RWPE1 (cell line): ENCODE results near the gene NACC2.

Source experiments
- CTCF ChIA-PET: fragments of 350-600 bp; sonication (Branson Sonifier 250); formaldehyde crosslinking; extraction: SDS; loops from one replicate; lab custom pipeline; 2021; lab: Yijun Ruan, JAX
- POLR2A ChIA-PET: fragments of 400-600 bp; formaldehyde crosslinking; extraction: SDS; loops from one replicate; lab custom pipeline; 2020; ENCODE audit warnings: antibody characterized with exemption; ENCODE audit not compliant: low non-redundant PET; lab: Yijun Ruan, JAX
- DNase-seq: peaks from one replicate; pipeline ENCODE4 v3.0.0; 2012; ENCODE audit warnings: low spot score
- H3K27ac ChIP-seq: fragments of 450-650 bp; 2 replicates; pipeline ENCODE4 v1.5.1; 2017
- CTCF ChIP-seq: fragments of 450-650 bp; conservative IDR thresholded peaks from 2 replicates; pipeline ENCODE4 v1.5.1; 2017; ENCODE audit warnings: low read depth, mild to moderate bottlenecking

Gene NACC2

GRCh38 chr9:136050701-136051452, 44.2 kb downstream of the NACC2 start:
- H3K27ac ChIP-seq = peak overlapping the region; percentile 99
- TF ChIP-seq CTCF = no peak
- DNase-seq = peak; percentile 67
- CTCF ChIA-PET = interaction anchor here (0.6 to 1.0 kb wide), 5 partner anchors 72 to 91 kb away, joined by 3 to 5 read pairs (median 4); no protein-coding TSS in a partner anchor
- POLR2A ChIA-PET = no interaction called here

GRCh38 chr9:136050266-136050700, 44.8 kb downstream of the NACC2 start:
- no peak for DNase-seq
- CTCF ChIA-PET = interaction anchor here (0.6 kb wide), 1 partner anchor 91 kb away, joined by 3 read pairs; no protein-coding TSS in a partner anchor
- no peak for TF ChIP-seq CTCF
- peak overlapping the region; percentile 99 for H3K27ac ChIP-seq
- POLR2A ChIA-PET = no interaction called here

GRCh38 chr9:136049491-136050265, 45.4 kb downstream of the NACC2 start:
- H3K27ac ChIP-seq = peak overlapping the region; percentile 99
- CTCF ChIA-PET = interaction anchor here (0.6 kb wide), 2 partner anchors 233 to 263 kb away, joined by 3 to 5 read pairs; no protein-coding TSS in a partner anchor
- POLR2A ChIA-PET = no interaction called here
- no peak for TF ChIP-seq CTCF
- DNase-seq = no peak

- ChIA-PET CTCF (interaction anchor here (0.7 to 1.0 kb wide), 2 partner anchors 53 to 81 kb away, joined by 3 read pairs; no protein-coding TSS in a partner anchor), POLR2A (no interaction called here)
- no peak for DNase-seq
- TF ChIP-seq CTCF = no peak
- H3K27ac ChIP-seq = peak overlapping the region; percentile 99
Observed at GRCh38 chr9:136048560-136049411, 46.3 kb downstream of the NACC2 start.

GRCh38 chr9:136047775-136048559, 47.1 kb downstream of the NACC2 start:
- peak overlapping the region; percentile 99 for H3K27ac ChIP-seq
- CTCF ChIA-PET = interaction anchor here (0.5 to 1.0 kb wide), 4 partner anchors 53 to 212 kb away, joined by 3 to 4 read pairs (median 3); no protein-coding TSS in a partner anchor
- no peak for TF ChIP-seq CTCF
- POLR2A ChIA-PET = no interaction called here
- DNase-seq = no peak
